Measurements from ENCODE around the gene AKT3.

AKT3 gene

GRCh38 chr1:243851257-243851756, 1.3 kb upstream of the AKT3 start:
- H3K4me1 ChIP-seq (ENCODE audit: control insufficient read depth, insufficient read depth, low read length): peaks cover 12% of the 10 kb centered on the region
- peak overlapping the region; percentile 88 for H3K9ac ChIP-seq (ENCODE audit: low read length)
- H3K4me3 ChIP-seq (ENCODE audit: low read length): peak overlapping the region; percentile 96
- H3K9me3 ChIP-seq (ENCODE audit: control insufficient read depth, low read length): no peaks in the 10 kb centered on the region
- DNase-seq (ENCODE audit: low read depth): no peak
- H3K36me3 ChIP-seq (ENCODE audit: control insufficient read depth, insufficient read depth, low read length, severe bottlenecking): no peaks in the 10 kb centered on the region
- H3K27me3 ChIP-seq (replicated peaks; ENCODE audit: control insufficient read depth, insufficient read depth, low read length): no peaks in the 10 kb centered on the region

- Histone ChIP-seq H3K36me3 (ENCODE audit: control insufficient read depth, insufficient read depth, low read length, severe bottlenecking) (no peaks in the 10 kb centered on the region), H3K4me1 (ENCODE audit: control insufficient read depth, insufficient read depth, low read length) (peaks cover 12% of the 10 kb centered on the region), H3K4me3 (ENCODE audit: low read length) (peak overlapping the region; percentile 96), H3K27me3 (replicated peaks; ENCODE audit: control insufficient read depth, insufficient read depth, low read length) (no peaks in the 10 kb centered on the region), H3K9ac (ENCODE audit: low read length) (peak overlapping the region; percentile 88), H3K9me3 (ENCODE audit: control insufficient read depth, low read length) (no peaks in the 10 kb centered on the region)
- DNase-seq (ENCODE audit: low read depth): peak; percentile 89
These were observed 611 bp upstream of the AKT3 start for GRCh38 chr1:243850452-243851256.

GRCh38 chr1:243849421-243850201, 432 bp downstream of the AKT3 start:
- DNase-seq (ENCODE audit: low read depth): peak; percentile 67
- H3K27me3 ChIP-seq (replicated peaks; ENCODE audit: control insufficient read depth, insufficient read depth, low read length): no peaks in the 10 kb centered on the region
- H3K4me1 ChIP-seq (ENCODE audit: control insufficient read depth, insufficient read depth, low read length): peaks cover 12% of the 10 kb centered on the region
- no peaks in the 10 kb centered on the region for H3K9me3 ChIP-seq (ENCODE audit: control insufficient read depth, low read length)
- H3K9ac ChIP-seq (ENCODE audit: low read length): peak overlapping the region; percentile 86
- H3K36me3 ChIP-seq (ENCODE audit: control insufficient read depth, insufficient read depth, low read length, severe bottlenecking): no peaks in the 10 kb centered on the region
- peak overlapping the region; percentile 90 for H3K4me3 ChIP-seq (ENCODE audit: low read length)

- Histone ChIP-seq H3K4me3 (ENCODE audit: low read length) (peak overlapping the region; percentile 90), H3K9me3 (ENCODE audit: control insufficient read depth, low read length) (no peaks in the 10 kb centered on the region), H3K27me3 (replicated peaks; ENCODE audit: control insufficient read depth, insufficient read depth, low read length) (no peaks in the 10 kb centered on the region), H3K36me3 (ENCODE audit: control insufficient read depth, insufficient read depth, low read length, severe bottlenecking) (no peaks in the 10 kb centered on the region), H3K9ac (ENCODE audit: low read length) (peak overlapping the region; percentile 86), H3K4me1 (ENCODE audit: control insufficient read depth, insufficient read depth, low read length) (peaks cover 12% of the 10 kb centered on the region)
- DNase-seq (ENCODE audit: low read depth): peak; percentile 80
These were observed 1.1 kb downstream of the AKT3 start for GRCh38 chr1:243848858-243849420.

- Histone ChIP-seq H3K36me3 (ENCODE audit: control insufficient read depth, insufficient read depth, low read length, severe bottlenecking) (no peaks in the 10 kb centered on the region), H3K4me3 (ENCODE audit: low read length) (peak overlapping the region; percentile 90), H3K27me3 (replicated peaks; ENCODE audit: control insufficient read depth, insufficient read depth, low read length) (no peaks in the 10 kb centered on the region), H3K9ac (ENCODE audit: low read length) (peak overlapping the region; percentile 86), H3K4me1 (ENCODE audit: control insufficient read depth, insufficient read depth, low read length) (peaks cover 15% of the 10 kb centered on the region), H3K9me3 (ENCODE audit: control insufficient read depth, low read length) (no peaks in the 10 kb centered on the region)
- DNase-seq (ENCODE audit: low read depth): peak; percentile 7
These were observed 1.7 kb downstream of the AKT3 start for GRCh38 chr1:243848165-243848857.

- no peaks in the 10 kb centered on the region for H3K36me3 ChIP-seq (ENCODE audit: control insufficient read depth, insufficient read depth, low read length, severe bottlenecking)
- no peaks in the 10 kb centered on the region for H3K27me3 ChIP-seq (replicated peaks; ENCODE audit: control insufficient read depth, insufficient read depth, low read length)
- no peak overlapping the region for H3K4me3 ChIP-seq (ENCODE audit: low read length)
- H3K9me3 ChIP-seq (ENCODE audit: control insufficient read depth, low read length): no peaks in the 10 kb centered on the region
- H3K9ac ChIP-seq (ENCODE audit: low read length): no peak overlapping the region
- no peak for DNase-seq (ENCODE audit: low read depth)
- H3K4me1 ChIP-seq (ENCODE audit: control insufficient read depth, insufficient read depth, low read length): peaks cover 24% of the 10 kb centered on the region
These were observed 3.3 kb downstream of the AKT3 start for GRCh38 chr1:243846761-243847160.

GRCh38 chr1:243845888-243846287, 4.2 kb downstream of the AKT3 start:
- peaks cover 25% of the 10 kb centered on the region for H3K4me1 ChIP-seq (ENCODE audit: control insufficient read depth, insufficient read depth, low read length)
- no peaks in the 10 kb centered on the region for H3K27me3 ChIP-seq (replicated peaks; ENCODE audit: control insufficient read depth, insufficient read depth, low read length)
- H3K36me3 ChIP-seq (ENCODE audit: control insufficient read depth, insufficient read depth, low read length, severe bottlenecking): no peaks in the 10 kb centered on the region
- no peaks in the 10 kb centered on the region for H3K9me3 ChIP-seq (ENCODE audit: control insufficient read depth, low read length)
- DNase-seq (ENCODE audit: low read depth): no peak
- H3K4me3 ChIP-seq (ENCODE audit: low read length): no peak overlapping the region
- H3K9ac ChIP-seq (ENCODE audit: low read length): no peak overlapping the region

GRCh38 chr1:243844186-243844585, 5.9 kb downstream of the AKT3 start:
- no peak overlapping the region for H3K9ac ChIP-seq (ENCODE audit: low read length)
- H3K4me1 ChIP-seq (ENCODE audit: control insufficient read depth, insufficient read depth, low read length): peaks cover 30% of the 10 kb centered on the region
- no peak for DNase-seq (ENCODE audit: low read depth)

GRCh38 chr1:243842978-243843511, 7.0 kb downstream of the AKT3 start:
- H3K4me3 ChIP-seq (ENCODE audit: low read length): peak overlapping the region; percentile 55
- H3K9me3 ChIP-seq (ENCODE audit: control insufficient read depth, low read length): no peaks in the 10 kb centered on the region
- no peaks in the 10 kb centered on the region for H3K27me3 ChIP-seq (replicated peaks; ENCODE audit: control insufficient read depth, insufficient read depth, low read length)
- peaks cover 23% of the 10 kb centered on the region for H3K4me1 ChIP-seq (ENCODE audit: control insufficient read depth, insufficient read depth, low read length)
- peak; percentile 83 for DNase-seq (ENCODE audit: low read depth)
- H3K36me3 ChIP-seq (ENCODE audit: control insufficient read depth, insufficient read depth, low read length, severe bottlenecking): no peaks in the 10 kb centered on the region
- peak overlapping the region; percentile 3 for H3K9ac ChIP-seq (ENCODE audit: low read length)

More at GRCh38 chr1:243844186-243844585, 5.9 kb downstream of the AKT3 start:
- Histone ChIP-seq H3K36me3 (ENCODE audit: control insufficient read depth, insufficient read depth, low read length, severe bottlenecking) (no peaks in the 10 kb centered on the region), H3K27me3 (replicated peaks; ENCODE audit: control insufficient read depth, insufficient read depth, low read length) (no peaks in the 10 kb centered on the region), H3K4me3 (ENCODE audit: low read length) (no peak overlapping the region), H3K9me3 (ENCODE audit: control insufficient read depth, low read length) (no peaks in the 10 kb centered on the region)

- Histone ChIP-seq H3K4me1 (ENCODE audit: control insufficient read depth, insufficient read depth, low read length) (peaks cover 23% of the 10 kb centered on the region), H3K36me3 (ENCODE audit: control insufficient read depth, insufficient read depth, low read length, severe bottlenecking) (peaks cover 4% of the 10 kb centered on the region), H3K4me3 (ENCODE audit: low read length) (no peak overlapping the region), H3K9ac (ENCODE audit: low read length) (no peak overlapping the region), H3K9me3 (ENCODE audit: control insufficient read depth, low read length) (peaks cover 2% of the 10 kb centered on the region), H3K27me3 (replicated peaks; ENCODE audit: control insufficient read depth, insufficient read depth, low read length) (no peaks in the 10 kb centered on the region)
- DNase-seq (ENCODE audit: low read depth): no peak
These were observed 7.9 kb downstream of the AKT3 start for GRCh38 chr1:243842161-243842560.
